COR-L47 (cell line): ENCODE data around the gene GNAI2.
A peak's percentile ranks its signal among the peaks of the same experiment; 100 is the strongest.

Experiments
- DNase-seq: peaks from one replicate; lab custom pipeline; 2025; lab: John Stamatoyannopoulos, UW

GNAI2 gene

DNA sequence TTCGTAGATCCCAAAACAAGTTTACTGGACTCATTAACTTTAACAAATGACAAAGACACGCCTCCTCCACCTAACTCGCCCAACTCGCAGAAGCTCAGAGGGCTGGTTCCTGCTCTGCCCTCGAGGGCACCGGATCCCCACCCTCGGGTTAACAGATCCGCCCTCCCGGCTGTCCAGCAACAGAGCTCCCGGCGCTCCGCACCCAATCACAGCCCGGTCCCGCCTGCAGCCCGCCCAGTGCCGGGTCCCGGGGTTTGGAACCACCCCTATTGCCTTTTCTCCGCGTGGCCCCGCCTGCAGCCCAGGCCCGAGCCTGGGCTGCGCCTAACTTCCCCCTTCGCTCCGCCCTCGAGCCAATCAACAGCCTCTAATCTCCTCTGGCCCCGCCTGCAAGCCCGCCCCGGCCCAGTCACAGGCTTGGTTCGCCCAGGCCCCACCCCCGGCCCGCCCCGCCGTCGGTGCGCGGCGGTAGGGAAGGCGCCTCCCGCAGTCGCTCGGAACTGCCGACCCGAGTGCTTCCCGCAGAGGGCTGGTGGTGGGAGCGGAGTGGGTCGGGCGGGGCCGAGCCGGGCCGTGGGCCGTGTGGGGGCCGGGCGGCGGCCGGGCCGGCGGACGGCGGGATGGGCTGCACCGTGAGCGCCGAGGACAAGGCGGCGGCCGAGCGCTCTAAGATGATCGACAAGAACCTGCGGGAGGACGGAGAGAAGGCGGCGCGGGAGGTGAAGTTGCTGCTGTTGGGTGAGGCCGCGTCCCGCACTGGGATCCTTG, at the start of gene GNAI2:
Gene GNAI2, plus strand, starts transcription at position 489 of the 768 bp plus-strand sequence. Its CDS starts 132 bp downstream, at position 621.
- peak; percentile 88 for DNase-seq

DNA sequence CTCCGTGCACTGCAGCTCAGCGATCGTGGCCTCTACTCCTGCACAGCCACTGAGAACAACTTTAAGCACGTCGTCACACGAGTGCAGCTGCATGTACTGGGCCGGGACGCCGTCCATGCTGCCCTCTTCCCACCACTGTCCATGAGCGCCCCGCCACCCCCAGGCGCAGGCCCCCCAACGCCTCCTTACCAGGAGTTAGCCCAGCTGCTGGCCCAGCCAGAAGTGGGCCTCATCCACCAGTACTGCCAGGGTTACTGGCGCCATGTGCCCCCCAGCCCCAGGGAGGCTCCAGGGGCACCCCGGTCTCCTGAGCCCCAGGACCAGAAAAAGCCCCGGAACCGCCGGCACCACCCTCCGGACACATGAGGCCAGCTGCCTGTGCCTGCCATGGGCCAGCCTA, 48.3 kb upstream of the GNAI2 start:
- DNase-seq, result no peak

DNA sequence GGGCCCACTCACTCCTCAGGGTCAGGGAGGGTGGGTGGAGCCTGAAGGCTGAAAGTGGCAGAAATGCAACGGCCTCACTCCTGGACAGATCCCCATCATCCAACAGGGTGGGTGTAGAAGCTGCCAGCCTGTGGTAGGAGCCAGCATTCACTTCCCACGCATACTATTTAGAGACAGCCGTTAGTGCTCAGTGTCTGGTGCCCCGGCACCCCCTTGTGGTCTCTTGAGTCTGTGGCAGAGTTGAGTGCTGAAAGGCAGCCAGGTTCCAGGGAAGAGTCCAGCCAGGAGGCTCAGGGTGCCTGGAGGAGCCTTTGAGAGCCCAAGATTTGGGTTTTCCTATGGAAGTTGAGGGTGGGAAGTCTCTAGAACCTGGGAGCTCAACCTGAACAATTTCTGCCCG, 46.7 kb upstream of the GNAI2 start:
- peak; percentile 41 for DNase-seq

DNA sequence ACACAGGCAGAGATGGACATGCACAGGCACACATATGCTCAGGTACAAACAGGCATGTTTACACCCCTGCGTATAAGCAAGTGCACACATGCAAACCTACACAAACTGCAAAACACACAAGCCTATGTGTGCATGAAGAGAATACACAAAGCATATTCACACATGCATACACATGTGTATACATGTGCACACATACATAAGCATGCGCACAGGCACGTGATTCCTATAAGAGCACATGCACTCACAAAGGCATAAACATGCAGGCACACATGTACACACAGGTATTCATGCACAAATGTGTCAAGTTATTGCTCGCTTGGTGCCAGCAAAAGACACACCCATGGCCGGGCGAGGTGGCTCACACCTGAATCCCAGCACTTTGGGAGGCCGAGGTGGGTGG, 46.0 kb upstream of the GNAI2 start:
- no peak for DNase-seq

DNA sequence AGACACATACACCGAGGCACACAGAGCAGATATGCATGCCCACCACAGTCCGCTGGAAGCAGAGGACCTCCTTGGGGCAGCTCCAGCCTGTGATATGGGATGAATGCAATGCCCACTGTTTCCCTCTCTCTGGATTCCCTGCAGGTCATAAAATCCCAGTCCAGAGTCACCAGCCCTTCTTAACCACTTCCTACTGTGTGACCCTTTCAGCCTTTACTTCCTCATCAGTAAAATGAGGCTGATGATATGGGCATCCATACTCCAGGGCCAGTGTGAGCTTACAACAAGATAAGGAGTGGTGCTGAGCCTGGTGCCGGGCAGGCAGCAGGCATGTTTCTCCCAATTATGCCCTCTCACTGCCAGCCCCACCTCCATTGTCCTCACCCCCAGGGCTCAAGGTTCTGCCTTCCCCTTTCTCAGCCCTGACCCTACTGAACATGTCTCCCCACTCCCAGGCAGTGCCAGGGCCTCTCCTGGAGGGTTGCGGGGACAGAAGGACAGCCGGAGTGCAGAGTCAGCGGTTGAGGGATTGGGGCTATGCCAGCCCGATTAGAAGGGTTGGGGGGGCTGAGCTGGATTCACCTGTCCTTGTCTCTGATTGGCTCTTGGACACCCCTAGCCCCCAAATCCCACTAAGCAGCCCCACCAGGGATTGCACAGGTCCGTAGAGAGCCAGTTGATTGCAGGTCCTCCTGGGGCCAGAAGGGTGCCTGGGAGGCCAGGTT, 44.9 kb upstream of the GNAI2 start, which contains the start of gene GNAT1:
Gene GNAT1, plus strand, starts transcription at position 675 of the 725 bp plus-strand sequence. CDS start 116 bp downstream, outside the sequence.
- DNase-seq, result no peak

DNA sequence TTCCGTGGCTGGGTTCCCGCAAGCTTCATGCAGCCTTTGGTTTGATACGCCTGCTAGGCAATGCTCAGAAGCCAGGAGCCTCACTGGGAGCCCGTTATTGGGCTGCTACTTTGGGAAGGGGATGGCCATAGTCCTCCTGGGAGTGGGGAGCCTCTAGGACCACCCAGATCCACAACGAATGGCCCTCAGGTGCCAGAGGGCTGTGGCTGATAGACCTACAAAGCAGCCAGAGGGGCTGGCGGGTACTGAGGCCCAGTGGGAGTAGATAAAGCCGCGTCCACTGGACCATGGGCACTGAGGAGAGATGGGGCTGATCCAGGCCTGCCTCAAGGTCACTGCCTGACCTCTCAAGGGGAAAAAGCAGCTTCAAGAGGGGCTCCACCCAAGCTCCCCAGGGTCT, 43.9 kb upstream of the GNAI2 start:
- DNase-seq, result no peak

DNA sequence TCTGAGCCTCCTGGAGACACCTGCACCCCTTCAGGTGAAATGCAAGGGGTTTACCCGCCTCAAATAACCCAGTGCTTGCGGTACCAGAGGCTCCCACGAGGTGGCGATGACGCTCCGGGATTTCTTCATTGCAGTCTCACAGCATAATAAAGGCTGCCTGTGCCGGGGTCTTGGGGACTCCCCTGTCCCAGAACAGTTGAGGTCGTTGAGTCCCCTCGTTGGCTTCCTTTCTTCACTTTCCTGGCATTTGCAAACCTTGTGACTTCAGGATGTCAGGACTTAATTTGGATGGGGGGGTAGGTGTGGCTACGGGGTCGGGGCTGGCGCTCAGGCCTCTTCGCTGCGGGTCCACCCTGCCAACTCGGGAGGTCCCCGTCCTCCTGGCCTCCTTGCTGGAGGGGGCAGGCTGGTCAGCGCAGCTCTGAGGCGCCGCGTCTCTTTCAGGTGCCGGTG, 43.3 kb upstream of the GNAI2 start:
- DNase-seq, result no peak

DNA sequence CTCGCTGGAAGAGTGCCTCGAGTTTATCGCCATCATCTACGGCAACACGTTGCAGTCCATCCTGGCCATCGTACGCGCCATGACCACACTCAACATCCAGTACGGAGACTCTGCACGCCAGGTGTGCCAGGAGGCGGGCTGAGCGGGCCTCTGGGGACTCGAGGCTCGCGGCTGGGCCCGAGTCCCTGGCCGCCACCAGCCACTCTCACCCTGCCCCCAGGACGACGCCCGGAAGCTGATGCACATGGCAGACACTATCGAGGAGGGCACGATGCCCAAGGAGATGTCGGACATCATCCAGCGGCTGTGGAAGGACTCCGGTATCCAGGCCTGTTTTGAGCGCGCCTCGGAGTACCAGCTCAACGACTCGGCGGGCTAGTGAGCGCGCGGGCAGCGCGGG, 42.7 kb upstream of the GNAI2 start:
- DNase-seq, result no peak

DNA sequence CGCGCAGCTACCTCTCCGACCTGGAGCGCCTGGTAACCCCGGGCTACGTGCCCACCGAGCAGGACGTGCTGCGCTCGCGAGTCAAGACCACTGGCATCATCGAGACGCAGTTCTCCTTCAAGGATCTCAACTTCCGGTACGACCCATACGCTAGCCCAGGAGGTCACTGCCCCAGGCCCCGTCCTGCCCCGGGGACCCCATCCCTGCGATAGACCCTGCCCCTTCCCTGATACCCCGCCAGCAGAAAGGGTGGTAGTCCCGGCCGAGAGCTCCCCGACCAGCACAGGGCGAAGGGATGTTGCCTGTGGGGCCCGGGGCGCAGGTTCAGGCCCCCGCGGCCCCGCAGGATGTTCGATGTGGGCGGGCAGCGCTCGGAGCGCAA, 42.3 kb upstream of the GNAI2 start:
- no peak for DNase-seq

DNA sequence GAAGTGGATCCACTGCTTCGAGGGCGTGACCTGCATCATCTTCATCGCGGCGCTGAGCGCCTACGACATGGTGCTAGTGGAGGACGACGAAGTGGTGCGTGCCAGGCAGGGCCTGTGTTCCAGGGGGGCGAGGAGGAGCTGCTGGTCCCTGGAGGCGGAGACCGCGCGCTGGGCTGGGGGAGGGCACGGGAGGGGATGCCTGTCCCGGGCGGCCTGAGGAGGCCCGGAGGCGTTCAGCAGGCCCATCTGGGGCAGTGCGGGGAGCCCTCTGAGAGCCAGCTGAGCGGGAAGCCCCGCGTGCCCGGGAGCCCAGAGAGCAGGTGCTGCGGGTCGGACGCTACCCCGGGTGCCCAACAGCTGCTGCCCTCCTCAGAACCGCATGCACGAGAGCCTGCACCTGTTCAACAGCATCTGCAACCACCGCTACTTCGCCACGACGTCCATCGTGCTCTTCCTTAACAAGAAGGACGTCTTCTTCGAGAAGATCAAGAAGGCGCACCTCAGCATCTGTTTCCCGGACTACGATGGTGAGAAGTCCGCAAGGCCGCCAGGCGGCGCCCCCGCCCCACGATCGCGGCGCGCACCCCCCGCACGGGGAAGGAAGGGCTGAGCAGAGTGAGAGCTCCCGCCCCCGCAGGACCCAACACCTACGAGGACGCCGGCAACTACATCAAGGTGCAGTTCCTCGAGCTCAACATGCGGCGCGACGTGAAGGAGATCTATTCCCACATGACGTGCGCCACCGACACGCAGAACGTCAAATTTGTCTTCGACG, 41.7 kb upstream of the GNAI2 start:
- DNase-seq, result peak; percentile 38

DNA sequence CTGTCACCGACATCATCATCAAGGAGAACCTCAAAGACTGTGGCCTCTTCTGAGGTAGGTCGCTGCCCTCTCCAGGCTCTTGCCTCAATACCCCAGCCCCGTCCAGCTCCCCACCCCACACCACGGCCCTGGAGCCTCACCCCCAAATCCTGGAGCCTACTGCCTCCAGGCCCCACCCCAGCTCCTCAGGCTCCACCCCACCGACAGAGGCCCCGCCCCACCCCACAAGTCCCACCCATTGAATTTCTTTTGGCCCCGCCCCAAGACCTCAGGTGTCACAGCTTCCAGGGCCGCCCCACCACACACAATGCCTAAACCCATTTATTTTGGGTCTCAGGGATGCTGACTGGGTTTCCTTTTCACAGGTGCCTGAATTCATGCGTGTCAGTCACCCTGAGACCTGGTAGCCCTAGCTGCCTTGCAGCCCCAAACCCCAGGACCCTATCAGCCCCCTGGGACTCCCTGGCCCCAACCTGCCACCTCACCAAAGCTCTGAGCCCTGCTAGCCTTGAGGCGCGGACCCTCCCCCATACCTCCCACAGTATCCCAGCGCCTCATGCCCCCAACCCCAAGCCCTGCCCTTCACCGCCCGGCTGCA, 41.0 kb upstream of the GNAI2 start:
- DNase-seq, result no peak

DNA sequence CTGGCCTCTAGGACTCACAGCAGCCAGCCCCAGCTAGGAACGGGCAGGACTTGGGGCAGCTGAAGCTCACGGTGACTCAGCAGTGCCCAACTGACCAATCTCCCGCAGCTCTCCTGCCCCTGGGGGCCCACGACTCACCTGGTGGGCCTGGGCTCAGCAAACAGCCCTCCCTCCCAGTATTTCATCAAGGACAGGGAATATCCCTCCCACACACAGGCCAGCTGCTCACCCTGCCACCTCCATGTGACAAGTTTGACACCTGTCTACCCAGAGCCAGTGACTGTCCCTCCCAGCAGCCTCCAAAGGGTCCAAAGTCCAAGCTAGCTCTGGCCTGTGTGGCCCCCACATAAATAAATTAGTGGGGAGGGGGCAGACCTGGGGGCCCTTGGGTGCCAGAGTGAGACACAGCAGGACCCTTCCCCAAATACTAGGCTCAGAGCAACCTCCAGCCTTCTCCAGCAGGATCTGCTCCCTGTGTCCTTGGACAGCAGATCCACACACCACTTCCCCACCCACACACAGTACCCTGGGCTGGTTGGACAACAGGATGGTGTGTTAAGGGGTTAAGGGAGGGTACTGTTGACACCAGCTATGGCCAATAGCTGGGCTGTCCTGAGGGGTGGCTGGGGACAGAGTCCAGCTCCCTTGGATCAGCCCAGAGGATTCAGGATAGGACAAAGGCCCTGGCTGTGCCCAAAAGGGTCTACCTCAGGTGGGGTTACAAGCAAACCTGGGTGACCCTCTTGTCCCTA, 40.3 kb upstream of the GNAI2 start:
- DNase-seq, result no peak

DNA sequence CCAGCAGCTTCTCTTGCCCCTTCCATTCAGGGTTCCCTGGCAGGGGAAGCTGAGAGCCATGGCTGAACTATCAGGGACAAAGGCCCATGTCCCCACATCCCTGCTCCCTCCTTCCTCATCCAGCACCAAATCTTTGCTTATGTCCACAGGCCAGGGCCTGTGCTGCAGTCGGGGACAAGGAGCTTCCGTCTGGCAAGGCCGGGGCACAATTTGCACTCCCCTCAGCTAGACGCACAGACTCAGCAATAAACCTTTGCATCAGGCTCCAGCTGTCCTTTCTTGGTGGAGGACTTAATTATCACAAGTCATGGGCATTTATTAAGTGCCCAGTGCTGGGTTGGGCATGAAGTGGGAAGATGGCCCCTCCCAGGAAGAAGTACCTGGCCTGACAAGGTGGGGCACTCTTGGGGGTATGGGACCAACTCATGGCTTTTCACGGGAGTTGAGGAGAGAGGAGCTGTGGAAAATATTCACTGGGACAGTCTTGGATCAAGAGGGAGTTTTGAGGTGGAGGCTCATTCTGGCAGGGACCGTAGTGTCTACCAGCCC, 39.7 kb upstream of the GNAI2 start:
- DNase-seq, result no peak

DNA sequence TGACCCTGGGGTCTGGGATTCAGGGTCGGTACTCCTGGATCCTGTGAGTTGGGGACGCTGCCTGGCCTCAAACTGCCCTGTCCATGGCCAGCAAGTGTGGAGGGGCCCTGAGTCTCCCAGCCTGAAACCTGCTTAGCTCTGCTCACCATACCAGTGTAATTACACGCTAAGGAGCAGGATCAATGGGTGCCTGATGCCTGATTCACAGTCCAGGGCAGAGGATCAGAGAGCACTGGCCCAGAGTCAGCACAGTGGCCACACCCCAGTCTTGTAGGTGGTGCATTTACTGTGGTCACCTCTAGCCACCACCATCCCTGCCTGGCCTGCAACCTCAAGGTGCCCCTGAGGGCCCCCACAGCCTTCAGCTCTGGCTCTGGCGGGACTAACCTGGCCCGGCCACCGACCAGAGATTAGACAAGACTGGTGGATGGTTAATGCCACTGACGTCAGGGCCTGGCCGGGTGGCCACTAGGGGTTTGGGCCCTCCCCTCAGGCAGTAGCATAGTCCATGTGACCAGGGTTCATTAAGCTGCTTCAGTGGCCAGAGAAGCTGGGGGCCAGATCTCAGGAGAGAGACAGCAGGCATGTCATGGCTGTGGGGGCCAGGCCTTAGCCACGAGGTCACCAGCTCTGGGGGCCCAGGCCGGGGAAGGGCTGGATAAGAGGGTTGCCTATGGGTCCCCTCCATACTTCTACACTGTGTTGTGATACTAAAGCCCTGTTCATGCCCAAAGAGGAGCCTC, 34.3 kb upstream of the GNAI2 start:
- DNase-seq, result no peak

DNA sequence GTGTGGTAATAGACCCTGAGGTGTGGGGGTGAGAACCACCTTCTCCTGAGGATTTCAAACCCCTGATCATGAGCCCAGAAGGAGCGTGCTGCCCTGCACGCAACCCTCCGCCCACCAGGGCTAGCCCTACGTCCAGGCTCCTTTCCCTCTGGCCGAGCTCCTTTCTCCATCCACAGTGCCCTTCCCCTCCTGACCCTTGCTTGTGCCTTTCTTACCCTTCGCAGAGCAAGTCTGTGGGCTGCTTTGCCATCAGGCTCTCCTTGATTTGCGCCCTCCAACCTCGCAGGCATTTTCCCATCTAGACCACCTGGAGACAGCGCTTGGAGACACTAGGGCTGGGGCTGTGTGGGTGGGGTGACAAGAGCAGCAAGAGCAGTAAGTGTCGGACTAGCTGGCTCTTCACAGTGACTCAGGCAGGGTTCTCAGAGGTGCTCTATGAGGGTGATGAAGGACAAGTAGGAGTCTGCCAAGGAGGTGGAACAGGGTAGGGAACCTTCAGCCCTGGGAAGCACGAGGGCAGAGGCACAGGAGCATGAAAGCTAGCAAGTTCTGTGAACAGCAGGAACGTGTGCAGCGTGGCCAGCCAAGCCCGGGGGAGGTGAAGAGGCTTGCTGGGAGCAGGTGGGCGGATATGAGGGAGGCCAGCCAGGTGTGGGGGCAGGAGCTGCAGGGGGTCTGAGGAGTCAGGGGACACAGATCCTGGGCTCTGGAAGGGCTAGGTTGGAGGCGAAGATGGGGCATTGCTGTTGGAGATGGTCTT, 33.5 kb upstream of the GNAI2 start:
- no peak for DNase-seq

DNA sequence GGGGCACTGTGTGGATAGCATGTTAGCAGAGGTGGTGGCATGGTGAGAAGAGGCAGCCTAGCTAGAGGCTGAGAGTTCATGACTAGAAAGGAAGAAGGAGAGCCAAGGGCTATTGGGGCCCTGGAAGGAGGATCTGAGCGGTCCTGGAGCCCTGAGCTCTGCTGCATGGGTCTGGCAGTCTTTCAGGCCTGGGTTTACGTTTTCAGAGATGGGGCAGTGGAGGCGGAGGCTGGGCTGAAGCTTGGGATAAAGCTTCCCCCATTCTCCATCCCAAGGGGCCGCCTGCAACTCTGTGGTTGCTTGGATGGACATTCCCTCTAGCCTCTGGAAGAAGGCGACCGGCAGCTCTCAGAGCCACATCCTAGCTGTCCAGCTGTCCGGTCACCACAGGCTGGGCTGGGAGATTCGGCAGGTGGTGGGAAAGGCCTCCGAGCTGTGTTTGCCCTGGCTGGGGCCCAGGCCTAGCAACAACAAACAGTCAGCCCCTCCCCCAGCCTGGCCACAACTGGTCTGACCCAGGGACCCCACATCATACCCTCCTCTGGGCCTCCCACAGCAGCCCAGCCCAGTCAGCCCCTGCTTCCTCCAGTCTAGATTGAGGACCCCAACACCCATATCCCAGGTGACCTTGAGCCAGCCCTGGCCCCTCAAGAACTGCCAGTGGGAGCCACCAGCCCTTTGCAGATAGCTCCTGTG, 32.7 kb upstream of the GNAI2 start:
- DNase-seq, result no peak

DNA sequence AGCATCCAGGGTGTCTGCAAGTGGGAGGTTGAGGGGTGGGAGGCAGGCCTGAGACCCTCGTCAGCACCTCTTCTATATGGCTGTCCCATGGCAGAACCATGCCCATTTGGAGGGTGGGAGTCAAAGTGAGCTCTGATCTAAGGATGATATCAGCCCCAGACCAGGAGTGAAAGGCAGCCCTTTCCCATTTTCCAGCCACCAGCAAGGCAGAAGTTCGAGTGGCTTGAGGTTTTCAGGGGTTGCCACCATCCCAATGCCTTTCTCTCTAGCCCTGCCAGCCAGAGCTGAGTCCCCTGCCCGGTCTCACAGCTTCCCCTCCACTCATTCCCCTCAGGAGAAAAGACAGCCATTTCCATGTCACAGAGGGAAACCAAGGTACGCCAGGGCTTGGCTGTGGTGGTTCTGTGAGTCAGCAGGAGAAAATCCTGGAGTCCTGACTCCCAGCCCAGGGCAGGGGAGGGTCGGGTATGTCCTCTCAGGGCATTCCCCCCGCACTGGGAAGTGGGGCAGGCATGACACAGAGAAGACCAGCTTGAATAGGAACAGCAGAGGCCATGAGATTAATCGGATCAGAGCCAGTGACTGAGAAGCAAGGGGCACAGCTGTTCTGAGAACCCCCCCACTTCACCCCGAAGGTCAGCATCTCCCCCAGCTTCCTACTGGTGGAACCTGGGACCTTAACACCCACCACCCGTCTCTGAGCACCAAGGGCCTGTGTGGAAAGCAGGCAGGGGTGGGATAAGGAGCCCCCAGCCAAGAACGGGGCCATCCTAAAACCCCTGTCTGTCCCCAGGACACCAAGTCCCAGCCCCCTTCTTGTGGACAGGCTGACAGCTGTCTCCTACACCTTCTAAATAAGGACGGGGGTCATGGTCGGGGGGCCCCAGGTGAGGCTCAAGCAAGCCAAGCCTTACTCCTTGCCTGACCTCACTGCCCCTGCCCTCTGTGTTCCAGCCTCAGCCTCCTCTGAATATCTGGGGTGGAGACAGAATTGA, 31.9 kb upstream of the GNAI2 start:
- DNase-seq, result no peak
